GM19023 (cell line): ENCODE data around the gene WDR62.

ENCODE experiments used
- ATAC-seq: cut with Tn5 transposase; IDR thresholded peaks from one replicate; pipeline ENCODE4 v1.9.1; 2021; ENCODE audit warnings: mild to moderate bottlenecking, moderate library complexity; ENCODE audit not compliant: unreplicated experiment

The WDR62 gene

DNA sequence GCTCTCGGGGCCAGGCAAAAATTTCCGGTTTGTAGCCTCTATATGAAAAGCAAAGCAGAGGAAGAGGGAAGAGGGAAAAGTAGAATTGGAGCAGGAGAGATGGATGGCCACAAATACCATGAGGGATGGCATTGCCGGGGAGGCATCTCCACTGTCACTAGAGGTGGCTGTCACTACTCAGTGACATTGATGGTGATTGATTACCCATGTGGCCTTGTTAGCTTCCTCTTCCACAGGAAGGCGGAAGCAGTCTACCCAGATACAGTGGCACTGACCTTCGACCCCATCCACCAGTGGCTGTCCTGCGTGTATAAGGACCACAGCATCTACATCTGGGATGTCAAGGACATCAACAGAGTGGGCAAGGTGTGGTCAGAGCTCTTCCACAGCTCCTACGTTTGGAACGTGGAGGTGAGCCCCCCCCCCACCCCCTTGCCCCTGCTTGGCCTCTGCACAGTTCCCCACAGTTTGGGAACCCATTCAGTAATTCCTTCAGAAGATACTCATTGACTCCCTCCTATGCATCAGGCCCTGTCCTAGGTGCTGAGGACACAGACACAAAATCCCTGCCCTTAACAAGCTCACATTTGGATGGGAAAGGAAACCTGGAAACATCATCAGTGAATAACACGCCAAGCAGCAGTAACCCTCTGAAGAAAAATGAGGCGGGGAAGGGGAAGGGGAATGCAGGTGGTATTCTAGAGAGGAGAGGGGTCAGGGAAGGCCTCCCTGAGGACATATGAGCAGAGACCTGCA lies 18.6 kb downstream of the WDR62 start:
- no peak for ATAC-seq

DNA sequence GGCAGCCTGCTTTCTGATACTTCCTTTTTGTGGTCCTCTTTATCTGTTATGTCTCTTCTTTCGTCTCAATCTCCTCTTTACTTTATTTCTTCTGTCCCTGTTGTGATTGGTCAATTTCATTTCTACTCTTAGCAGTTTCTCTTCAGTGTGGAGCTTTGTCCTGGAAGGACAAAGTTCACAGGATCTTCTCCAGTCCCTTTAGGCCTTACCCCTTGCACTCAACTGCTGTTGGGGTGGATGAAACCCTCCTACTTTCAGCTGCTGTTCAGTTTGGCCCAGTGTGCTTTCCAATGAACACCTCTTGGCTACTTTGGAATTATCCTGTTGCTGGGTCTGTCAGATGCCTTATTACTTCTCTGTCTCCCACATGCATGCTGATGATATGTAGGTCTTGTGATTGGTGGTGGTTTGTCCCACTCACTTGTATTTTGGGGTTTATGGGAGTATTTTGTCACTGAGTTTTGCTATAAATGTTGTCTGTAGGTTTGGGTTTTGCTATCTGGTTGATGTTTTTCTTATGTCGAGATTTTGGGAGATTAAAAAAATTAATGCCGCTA lies 24.8 kb downstream of the WDR62 start:
- no peak for ATAC-seq

DNA sequence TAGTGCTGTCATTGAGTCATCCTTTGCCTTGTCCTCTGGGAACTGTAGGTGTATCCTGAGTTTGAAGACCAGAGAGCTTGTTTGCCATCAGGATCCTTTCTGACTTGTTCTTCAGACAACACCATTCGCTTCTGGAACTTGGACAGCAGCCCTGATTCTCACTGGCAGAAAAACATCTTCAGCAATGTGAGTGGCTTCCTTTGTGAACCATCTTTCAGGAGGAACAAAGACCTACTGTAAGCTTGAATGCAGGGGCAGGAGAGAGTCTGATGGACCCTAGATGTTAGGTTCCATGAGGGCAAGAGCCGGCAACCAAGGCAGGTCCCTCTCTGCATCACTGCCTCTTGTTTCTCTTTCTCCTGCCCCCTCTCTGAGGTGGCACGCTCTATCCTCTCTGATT lies 26.7 kb downstream of the WDR62 start:
- ATAC-seq: no peak

GRCh38 chr19:36081894-36082293 lies 27.2 kb downstream of the WDR62 start:
- ATAC-seq: no peak

DNA sequence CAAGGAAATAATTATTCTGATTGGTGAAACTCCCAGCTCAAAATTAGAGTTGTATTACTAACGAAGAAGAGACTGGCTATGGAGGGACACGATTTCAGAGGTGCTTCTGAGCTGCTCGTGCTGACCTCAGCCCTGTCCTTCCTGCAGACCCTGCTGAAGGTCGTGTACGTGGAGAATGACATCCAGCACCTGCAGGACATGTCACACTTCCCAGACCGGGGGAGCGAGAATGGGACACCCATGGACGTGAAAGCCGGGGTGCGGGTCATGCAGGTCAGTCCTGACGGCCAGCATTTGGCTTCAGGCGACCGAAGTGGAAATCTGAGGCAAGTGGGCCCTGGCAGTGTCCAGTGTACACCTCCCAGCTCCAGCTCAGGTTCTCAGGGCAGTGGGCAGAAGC lies 28.2 kb downstream of the WDR62 start:
- ATAC-seq: no peak

DNA sequence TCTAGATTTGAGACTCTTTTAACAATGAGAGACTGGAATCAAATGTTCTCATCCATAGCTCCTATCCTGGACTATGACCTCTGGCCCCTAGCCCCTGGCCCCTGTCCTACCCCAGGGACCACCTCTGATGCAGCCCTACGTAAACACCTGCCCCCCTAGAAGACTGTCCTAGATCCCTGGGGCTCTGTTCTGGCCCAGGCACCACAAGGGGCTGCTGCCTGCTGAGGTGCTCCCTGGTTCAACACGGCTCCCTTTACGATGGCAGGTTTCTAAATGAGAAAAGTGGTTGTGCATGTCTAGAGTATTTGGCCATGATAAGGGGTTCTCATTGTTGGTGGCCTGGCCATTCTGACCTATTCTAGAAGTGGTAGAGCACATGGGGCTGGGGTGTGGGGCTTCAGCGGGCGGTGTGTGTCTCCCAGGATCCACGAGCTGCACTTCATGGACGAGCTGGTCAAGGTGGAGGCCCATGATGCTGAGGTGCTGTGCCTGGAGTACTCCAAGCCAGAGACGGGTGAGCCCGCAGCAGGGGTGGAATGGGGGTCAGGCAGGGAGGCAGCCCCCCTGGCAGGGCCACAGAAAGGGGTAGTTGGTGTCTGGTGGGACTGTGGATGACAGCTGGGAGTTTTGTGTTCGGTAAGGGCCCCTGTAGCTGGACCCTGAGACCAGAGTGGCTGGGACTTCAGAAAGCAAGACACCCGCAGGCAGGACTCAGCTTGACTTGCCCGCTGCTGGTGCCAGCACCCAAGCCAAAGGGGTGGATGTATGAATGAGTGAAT lies 29.7 kb downstream of the WDR62 start:
- ATAC-seq: no peak

- no peak for ATAC-seq
Measured at GRCh38 chr19:36086326-36086725, 31.6 kb downstream of the WDR62 start.

- no peak for ATAC-seq
Measured at GRCh38 chr19:36089847-36090246, 35.1 kb downstream of the WDR62 start.

- ATAC-seq: no peak
Measured at GRCh38 chr19:36090910-36091695, 36.4 kb downstream of the WDR62 start.

- ATAC-seq: no peak
Measured at GRCh38 chr19:36092566-36092965, 37.9 kb downstream of the WDR62 start.

DNA sequence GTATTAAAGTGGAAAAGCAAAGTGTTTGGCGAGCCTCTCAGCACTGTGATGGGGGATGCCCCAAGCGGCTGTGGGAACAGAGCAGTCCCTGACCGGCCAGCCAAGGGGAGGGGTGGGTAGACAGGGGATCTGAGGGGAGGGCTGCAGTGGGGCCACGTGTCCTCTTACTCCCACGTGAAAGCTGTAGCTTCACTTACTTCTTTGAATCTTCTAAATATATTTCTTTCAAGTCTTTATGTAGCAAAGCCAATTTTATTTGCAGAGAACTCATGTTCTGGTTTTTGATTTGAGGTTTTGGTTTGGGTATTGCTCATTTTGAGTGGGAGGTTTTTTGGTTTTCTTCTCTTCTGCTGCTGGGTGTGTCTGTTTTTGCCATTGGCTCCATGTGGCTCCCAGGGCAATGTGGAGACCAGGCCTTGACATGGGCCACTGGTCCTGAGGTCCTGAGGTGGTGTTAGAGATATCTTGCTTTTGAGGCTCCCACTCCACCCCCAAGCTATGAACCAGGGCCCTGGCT lies 38.5 kb downstream of the WDR62 start:
- ATAC-seq: peak; percentile 71

DNA sequence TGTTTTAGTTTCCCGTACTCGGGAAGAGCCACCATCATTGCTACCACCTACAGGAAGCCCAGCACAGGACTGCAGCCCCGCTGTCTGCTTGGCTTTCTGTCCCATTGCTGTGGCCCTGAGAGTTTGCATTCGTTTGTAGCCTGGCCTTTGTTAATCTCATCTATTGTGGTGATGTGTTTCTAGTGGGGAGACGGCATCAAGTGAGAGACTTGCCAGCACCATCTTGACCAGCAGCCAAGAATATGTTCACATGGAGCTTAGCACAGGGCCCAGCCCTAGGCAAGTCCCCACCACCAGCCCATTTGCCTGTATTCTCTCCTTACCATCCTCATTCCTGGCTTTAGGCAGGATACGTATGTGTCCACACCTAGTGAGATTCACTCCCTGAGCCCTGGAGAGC lies 39.0 kb downstream of the WDR62 start:
- ATAC-seq: peak; percentile 17

DNA sequence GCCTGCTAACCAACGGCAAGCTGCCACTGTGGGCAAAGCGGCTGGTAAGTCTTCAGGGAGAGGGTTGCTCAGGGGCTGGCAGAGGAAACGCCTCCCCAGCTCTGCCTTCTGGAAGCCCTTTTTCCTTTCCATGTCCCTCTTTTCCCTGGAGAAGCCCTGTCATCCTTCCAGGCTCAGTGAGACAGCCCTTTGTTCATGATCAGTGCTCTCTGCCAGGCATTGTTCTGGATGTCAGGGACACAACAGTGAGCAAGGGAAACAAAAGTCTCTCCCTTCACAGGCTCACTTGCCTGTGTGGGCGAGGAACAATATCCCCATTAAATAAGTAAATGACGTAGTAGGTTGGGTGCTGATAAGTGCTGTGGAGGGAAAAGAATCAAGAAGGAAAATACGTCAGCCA lies 42.3 kb downstream of the WDR62 start:
- ATAC-seq: no peak

DNA sequence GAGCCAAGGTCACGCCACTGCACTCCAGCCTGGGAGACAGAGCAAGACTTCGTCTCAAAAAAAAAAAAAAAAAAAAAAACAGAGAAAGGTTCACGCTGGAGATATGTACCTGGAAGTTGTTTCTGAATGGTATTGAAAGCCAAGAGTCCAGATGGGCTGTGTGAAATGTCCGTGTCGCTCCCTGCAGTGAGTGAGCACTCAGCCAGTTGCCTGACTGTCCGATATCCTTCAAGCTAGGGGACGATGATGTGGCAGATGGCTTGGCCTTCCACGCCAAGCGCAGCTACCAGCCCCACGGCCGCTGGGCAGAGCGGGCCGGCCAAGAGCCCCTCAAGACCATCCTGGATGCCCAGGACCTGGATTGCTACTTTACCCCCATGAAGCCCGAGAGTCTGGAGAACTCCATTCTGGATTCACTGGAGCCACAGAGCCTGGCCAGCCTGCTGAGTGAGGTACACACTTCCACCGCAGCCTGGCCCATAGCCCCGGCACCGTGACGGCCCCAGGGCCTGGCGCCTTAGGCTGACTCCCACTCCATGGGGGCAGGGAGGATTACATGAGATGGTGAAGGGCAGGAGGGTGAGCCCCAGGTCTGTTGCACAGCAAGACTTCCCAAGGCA lies 44.6 kb downstream of the WDR62 start:
- ATAC-seq: no peak

GRCh38 chr19:36100476-36100875 lies 45.8 kb downstream of the WDR62 start:
- ATAC-seq: no peak

DNA sequence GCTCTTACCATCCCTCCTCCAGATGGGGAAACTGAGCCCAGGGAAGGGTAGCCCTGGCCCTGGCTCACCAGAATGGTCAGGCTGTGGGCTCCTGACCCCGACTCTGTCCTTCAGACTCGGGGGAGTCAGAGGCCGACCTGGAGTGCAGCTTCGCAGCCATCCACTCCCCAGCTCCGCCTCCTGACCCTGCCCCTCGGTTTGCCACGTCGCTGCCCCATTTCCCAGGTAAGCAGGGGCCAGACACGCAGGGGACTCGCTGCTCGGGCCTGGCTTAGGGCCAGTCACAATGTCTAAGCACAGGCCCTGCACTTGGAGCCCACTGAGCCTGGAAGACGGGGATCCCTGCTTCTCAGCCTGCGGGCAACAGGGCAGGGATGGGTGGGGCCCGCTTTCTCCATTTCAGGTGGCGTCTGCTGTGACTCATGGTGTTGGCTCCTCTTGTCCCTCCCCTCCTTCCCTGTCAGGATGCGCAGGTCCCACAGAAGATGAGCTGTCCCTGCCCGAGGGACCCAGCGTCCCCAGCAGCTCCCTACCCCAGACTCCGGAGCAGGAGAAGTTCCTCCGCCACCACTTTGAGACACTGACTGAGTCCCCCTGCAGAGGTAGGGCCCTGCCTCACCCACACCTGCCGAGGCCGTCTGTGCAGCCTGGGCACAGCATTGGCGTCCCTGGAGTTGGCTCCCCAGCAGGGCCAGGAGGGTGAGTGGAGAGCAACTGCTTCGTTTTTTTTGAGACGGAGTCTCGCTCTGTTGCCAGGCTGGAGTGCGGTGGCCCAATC lies 47.0 kb downstream of the WDR62 start:
- no peak for ATAC-seq

DNA sequence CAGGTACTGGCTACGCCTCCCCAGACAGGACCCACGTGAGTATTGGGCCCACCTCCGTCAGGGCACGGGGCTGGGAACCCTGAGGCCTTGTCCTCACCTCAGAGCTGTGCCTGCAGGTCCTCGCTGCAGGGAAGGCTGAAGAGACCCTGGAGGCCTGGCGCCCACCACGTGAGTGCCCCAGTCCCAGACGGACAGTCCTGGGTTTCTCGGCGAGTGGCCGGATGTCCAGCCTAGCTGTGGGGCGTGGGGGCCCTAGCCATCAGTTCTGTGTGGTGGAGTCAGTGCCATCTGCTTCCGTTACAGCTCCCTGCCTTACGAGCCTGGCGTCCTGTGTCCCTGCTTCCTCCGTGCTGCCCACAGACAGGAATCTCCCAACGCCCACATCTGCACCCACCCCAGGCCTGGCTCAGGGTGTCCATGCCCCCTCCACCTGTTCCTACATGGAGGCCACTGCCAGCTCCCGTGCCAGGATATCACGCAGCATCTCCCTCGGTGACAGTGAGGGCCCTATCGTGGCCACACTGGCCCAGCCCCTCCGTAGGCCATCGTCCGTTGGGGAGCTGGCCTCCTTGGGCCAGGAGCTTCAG lies 48.4 kb downstream of the WDR62 start:
- no peak for ATAC-seq

- ATAC-seq: no peak
Measured at GRCh38 chr19:36103842-36104552, 49.3 kb downstream of the WDR62 start.

DNA sequence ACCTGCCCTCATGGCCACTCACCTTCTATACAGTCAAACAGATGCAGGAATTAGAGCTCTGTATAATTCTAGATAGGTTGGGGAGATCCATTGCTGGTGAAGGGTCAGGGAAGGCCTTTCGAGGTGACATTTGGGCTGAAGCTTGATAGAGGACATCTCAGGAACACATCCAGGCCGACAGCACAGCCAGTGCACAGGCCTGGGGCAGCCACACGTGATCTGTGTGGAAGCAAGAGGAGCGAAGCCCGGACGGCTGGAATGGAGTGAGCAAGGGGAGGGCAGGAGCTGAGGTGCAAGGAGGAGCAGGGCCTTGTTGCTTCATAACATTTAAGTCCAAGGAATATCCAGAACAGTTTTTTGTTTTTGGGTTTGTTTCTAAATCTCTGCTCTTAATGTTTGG lies 51.7 kb downstream of the WDR62 start:
- no peak for ATAC-seq
